Measurements from ENCODE around the gene SHC2. TPM values are rescaled to one million over a fixed set of nuclear protein-coding genes. Genes with fewer than 3 reads are reported as not detected.

Gene SHC2, protein sequence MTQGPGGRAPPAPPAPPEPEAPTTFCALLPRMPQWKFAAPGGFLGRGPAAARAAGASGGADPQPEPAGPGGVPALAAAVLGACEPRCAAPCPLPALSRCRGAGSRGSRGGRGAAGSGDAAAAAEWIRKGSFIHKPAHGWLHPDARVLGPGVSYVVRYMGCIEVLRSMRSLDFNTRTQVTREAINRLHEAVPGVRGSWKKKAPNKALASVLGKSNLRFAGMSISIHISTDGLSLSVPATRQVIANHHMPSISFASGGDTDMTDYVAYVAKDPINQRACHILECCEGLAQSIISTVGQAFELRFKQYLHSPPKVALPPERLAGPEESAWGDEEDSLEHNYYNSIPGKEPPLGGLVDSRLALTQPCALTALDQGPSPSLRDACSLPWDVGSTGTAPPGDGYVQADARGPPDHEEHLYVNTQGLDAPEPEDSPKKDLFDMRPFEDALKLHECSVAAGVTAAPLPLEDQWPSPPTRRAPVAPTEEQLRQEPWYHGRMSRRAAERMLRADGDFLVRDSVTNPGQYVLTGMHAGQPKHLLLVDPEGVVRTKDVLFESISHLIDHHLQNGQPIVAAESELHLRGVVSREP
- total RNA-seq, result 24.0 TPM
- long read RNA-seq, transcript SHC2-201 (13 exons, 2,494 nt), result major isoform, 57 of 92 reads
- long read RNA-seq, transcript SHC2-203 (3 exons, 1,551 nt), result minor isoform, 7 of 92 reads
- long read RNA-seq, partial matches to known transcripts, result 3 of 92 reads
- long read RNA-seq, other reads (novel, unspliced or antisense), result 24 of 92 reads

DNA sequence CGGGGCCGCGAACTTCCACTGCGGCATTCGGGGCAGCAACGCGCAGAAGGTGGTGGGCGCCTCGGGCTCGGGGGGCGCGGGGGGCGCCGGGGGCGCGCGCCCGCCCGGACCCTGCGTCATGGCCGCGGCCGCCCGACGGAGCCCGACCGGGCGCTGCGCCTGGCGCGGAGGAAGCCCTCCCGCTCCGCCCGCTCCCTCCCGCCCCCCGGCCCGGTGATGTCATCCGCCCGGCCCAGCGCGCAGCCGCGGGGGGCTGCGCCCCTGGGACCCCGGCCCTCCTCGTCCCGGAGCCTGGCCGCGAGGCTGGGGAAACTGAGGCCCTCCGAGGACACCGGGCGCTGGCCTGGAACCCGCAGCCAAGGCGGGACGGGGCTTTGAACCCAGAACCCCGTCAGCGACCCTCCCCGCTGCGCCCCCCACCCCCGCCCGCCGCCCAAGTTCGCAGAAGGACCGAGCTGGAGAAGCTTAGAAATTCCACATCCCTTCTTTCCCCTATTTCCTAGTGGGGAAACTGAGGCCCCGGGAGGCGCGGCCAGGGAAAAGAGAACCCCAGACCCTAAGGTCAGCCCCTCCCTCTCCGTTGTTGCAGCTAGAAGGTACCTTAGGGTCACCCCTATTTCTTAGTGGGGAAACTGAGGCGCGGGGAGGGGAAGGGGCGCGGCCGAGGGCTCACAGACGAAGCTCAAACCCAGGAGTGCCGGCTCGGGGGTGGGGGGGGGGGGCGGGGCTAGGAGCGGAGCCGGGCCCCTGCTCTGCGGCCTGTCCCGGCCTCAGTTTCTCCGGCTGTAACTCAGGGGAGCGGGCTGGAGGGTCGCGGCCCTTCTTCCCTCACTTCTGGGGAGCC lies at the start of gene SHC2:
Gene SHC2, minus strand, starts transcription at position 157 of the 844 bp plus-strand sequence. Its CDS starts 37 bp downstream, at position 120.
- Histone ChIP-seq H3K27me3 (ENCODE audit: low read depth) (peaks cover 16% of the 10 kb centered on the region), H3K4me3 (peak within 1 kb of the TSS; percentile 71), H3K27ac (peak within 1 kb of the TSS; percentile 80), H3K36me3 (no peaks in the 10 kb centered on the region), H3K4me1 (peaks cover 12% of the 10 kb centered on the region), H3K9me3 (no peaks in the 10 kb centered on the region)
- ATAC-seq (peak; percentile 29 to 30), DNase-seq (no peak)
- TF ChIP-seq, protein P1, sequence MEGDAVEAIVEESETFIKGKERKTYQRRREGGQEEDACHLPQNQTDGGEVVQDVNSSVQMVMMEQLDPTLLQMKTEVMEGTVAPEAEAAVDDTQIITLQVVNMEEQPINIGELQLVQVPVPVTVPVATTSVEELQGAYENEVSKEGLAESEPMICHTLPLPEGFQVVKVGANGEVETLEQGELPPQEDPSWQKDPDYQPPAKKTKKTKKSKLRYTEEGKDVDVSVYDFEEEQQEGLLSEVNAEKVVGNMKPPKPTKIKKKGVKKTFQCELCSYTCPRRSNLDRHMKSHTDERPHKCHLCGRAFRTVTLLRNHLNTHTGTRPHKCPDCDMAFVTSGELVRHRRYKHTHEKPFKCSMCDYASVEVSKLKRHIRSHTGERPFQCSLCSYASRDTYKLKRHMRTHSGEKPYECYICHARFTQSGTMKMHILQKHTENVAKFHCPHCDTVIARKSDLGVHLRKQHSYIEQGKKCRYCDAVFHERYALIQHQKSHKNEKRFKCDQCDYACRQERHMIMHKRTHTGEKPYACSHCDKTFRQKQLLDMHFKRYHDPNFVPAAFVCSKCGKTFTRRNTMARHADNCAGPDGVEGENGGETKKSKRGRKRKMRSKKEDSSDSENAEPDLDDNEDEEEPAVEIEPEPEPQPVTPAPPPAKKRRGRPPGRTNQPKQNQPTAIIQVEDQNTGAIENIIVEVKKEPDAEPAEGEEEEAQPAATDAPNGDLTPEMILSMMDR (IDR thresholded peaks at IDR 0.05), result no peak
- intact Hi-C loops (cut with DNase I), result no loop called here

DNA sequence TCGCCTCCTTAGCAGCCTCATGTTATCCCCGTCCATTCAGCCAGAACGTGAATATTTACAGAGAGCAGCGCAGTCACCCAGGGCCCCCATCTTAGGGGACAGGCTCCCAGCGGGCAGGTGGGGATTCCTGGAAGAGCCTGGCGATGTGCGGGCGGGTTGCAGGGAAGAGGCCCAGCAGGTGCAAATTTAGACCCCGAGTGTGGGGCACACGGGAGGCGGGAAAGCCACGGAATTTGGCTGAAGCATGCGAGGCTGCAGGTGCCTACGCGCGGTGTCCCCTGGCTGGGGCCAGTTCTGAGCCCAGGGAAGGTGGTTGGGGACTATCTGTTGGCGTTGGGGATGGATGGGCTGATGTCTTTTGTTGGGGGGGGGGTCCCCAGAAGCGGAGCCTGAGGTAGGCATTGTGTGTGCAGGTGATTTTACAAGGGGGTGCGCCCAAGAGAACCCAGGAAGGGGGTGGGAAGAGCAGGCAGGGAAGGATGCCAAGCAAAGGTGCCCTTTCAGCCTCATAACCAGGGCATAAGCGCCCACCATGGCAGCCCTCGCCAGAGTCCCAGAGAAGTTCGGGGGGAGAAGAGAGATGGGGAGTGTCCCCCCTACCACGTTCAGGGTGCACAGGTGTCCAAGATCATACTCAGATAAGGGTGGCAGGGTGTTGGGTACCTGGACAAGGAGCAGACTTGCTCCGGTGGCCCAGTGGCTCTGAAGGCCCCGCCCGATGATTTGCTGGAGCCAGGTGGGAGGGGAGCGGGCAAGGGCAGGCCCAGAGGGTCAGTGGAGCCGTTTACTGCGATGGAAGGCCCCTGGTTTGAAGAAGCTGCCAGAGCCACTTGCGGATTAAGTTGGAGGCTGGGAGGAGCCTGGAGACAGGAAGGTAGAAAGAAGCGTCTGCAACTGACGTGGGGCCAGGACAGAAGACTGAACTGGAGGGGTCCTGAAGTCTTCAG lies 47.6 kb upstream of the SHC2 start:
- Histone ChIP-seq H3K4me3 (peak overlapping the region; percentile 100), H3K27ac (peak overlapping the region; percentile 97), H3K36me3 (peaks cover 5% of the 10 kb centered on the region), H3K27me3 (ENCODE audit: low read depth) (no peaks in the 10 kb centered on the region), H3K4me1 (peaks cover 46% of the 10 kb centered on the region), H3K9me3 (no peaks in the 10 kb centered on the region)
- ATAC-seq (no peak), DNase-seq (peak; percentile 46)
- TF ChIP-seq, protein P1 (IDR thresholded peaks at IDR 0.05), result no peak
- intact Hi-C loops (cut with DNase I), result no loop called here

DNA sequence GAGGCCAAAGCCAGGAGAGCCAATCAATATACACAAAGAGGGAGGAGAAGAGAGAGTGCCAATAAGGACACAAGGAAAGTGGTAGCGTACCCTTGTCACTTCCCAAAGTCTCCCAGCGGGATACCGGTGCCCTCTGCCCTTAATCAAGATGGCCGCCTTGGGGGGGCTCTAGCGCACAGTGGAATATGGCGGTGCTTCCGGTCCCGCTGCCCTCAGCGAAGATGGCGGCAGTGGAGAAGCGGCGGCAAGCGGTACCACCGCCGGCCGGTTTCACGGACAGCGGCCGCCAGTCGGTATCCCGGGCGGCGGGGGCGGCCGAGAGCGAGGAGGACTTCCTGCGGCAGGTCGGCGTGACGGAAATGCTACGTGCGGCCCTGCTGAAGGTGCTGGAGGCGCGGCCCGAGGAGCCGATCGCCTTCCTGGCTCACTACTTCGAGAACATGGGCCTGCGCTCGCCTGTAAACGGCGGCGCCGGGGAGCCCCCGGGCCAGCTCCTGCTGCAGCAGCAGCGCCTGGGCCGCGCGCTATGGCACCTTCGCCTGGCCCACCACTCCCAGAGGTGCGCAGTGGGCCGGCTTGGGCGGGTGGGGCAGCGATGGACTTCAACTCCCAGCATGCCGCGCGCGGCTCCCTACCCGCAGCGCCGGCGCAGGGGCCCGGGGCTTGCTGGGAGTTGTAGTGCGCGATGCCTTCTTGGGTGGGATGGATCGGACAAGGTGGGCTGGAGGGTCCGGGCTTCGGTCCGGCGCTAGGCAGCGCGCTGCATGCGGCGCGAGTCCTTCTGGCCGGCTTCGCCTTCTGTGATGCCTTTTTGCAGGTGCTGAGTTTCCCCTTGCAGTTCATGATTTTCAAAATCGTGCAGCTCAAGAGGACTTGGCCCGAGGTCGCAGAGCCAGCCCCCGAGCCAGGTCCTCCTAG lies 46.7 kb upstream of the SHC2 start, which contains the start of gene TPGS1:
Gene TPGS1, plus strand, starts transcription at position 212 of the 918 bp plus-strand sequence. Its CDS starts 10 bp downstream, at position 222.
- no peaks in the 10 kb centered on the region for H3K9me3 ChIP-seq
- TF ChIP-seq, protein P1 (IDR thresholded peaks at IDR 0.05), result no peak
- peak within 1 kb of the TSS; percentile 100 for H3K4me3 ChIP-seq
- H3K36me3 ChIP-seq, result peaks cover 5% of the 10 kb centered on the region
- H3K4me1 ChIP-seq, result peaks cover 42% of the 10 kb centered on the region
- H3K27me3 ChIP-seq (ENCODE audit: low read depth), result no peaks in the 10 kb centered on the region
- peak; percentile 94 to 95 for ATAC-seq
- H3K27ac ChIP-seq, result peak within 1 kb of the TSS; percentile 97
- peak; percentile 95 for DNase-seq
- intact Hi-C loops (cut with DNase I), result no loop called here

DNA sequence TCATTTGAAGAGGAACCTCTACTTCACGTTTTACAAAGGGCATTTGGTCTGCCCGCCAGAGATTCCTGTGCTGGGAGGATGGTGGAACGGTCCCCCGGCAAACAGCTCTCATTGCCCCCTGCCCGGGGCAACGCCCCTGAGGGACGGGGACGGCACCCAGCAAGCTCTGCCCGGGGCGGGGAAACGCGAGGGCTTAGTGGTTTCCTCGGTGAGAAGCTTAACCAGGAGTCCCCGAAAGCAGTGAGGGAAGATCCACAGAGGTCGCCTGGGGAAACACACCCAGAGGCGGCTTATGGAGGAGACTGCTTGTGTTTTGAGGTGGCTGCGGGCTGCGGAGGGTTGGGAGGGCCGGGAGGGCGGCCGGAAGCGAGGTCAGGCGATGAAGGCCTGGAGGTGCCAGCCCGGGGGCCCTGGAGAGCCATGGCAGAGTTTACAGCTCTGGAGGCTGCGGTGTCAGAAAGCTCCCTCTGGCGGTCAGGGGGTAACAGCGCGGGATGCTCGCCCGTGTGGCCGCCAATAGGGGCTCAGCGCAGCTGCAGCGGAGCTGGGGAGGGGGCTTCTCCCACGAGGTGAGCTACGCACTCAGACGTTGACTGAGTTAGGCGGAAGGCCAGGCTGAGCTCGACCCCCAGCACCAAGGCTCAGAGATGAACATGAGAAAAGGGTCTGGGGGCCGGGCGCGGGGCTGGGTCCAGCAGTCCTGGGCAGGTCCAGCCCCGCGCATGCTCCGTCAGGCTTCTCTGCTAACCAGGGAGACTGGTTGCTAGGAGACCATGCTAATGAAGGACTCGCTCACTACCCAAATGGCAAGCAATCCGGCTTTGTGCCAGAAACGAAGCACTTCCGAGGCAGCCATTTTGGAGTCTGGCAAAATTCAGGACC lies 45.8 kb upstream of the SHC2 start:
- Histone ChIP-seq H3K27ac (peak overlapping the region; percentile 97), H3K4me3 (peak overlapping the region; percentile 100), H3K36me3 (peaks cover 5% of the 10 kb centered on the region), H3K9me3 (no peaks in the 10 kb centered on the region), H3K27me3 (ENCODE audit: low read depth) (no peaks in the 10 kb centered on the region), H3K4me1 (peaks cover 36% of the 10 kb centered on the region)
- TF ChIP-seq, protein P1 (IDR thresholded peaks at IDR 0.05), result peak; percentile 95
- ATAC-seq (peak; percentile 93), DNase-seq (peak; percentile 98)
- intact Hi-C loops (cut with DNase I), result no loop called here
